Measurements from ENCODE around the gene USP19.
A peak's percentile ranks its signal among the peaks of the same experiment; 100 is the strongest.

USP19 gene

GRCh38 chr3:49164983-49165720 is 44.5 kb upstream of the USP19 start:
- TF ChIP-seq CTCF (IDR thresholded peaks at IDR 0.05; ENCODE audit: poor library complexity, severe bottlenecking): no peak
- H3K9me3 ChIP-seq (ENCODE audit: severe bottlenecking): no peaks in the 10 kb centered on the region
- H3K4me3 ChIP-seq (ENCODE audit: severe bottlenecking): peak overlapping the region; percentile 63
- peak overlapping the region; percentile 61 for H3K27ac ChIP-seq (ENCODE audit: poor library complexity, severe bottlenecking)
- DNase-seq (ENCODE audit: low spot score) (no peak), ATAC-seq (ENCODE audit: low read depth) (no peak)
- H3K27me3 ChIP-seq (ENCODE audit: insufficient read depth, poor library complexity, severe bottlenecking): no peaks in the 10 kb centered on the region
- H3K4me1 ChIP-seq (ENCODE audit: insufficient read depth, poor library complexity, severe bottlenecking): peaks cover 7% of the 10 kb centered on the region
- H3K36me3 ChIP-seq (ENCODE audit: low read depth): peaks cover 20% of the 10 kb centered on the region

- TF ChIP-seq CTCF (IDR thresholded peaks at IDR 0.05; ENCODE audit: poor library complexity, severe bottlenecking): no peak
Observed at GRCh38 chr3:49163609-49164008, 43.0 kb upstream of the USP19 start.

GRCh38 chr3:49162751-49163419 is 42.3 kb upstream of the USP19 start:
- no peaks in the 10 kb centered on the region for H3K27me3 ChIP-seq (ENCODE audit: insufficient read depth, poor library complexity, severe bottlenecking)
- no peak for TF ChIP-seq CTCF (IDR thresholded peaks at IDR 0.05; ENCODE audit: poor library complexity, severe bottlenecking)
- DNase-seq (ENCODE audit: low spot score) (no peak), ATAC-seq (ENCODE audit: low read depth) (no peak)
- H3K27ac ChIP-seq (ENCODE audit: poor library complexity, severe bottlenecking): no peak overlapping the region
- H3K9me3 ChIP-seq (ENCODE audit: severe bottlenecking): no peaks in the 10 kb centered on the region
- peaks cover 7% of the 10 kb centered on the region for H3K4me1 ChIP-seq (ENCODE audit: insufficient read depth, poor library complexity, severe bottlenecking)
- peaks cover 20% of the 10 kb centered on the region for H3K36me3 ChIP-seq (ENCODE audit: low read depth)
- no peak overlapping the region for H3K4me3 ChIP-seq (ENCODE audit: severe bottlenecking)

More at GRCh38 chr3:49163609-49164008, 43.0 kb upstream of the USP19 start:
- H3K4me3 ChIP-seq (ENCODE audit: severe bottlenecking): no peak overlapping the region
- H3K27me3 ChIP-seq (ENCODE audit: insufficient read depth, poor library complexity, severe bottlenecking): no peaks in the 10 kb centered on the region
- no peaks in the 10 kb centered on the region for H3K9me3 ChIP-seq (ENCODE audit: severe bottlenecking)
- H3K27ac ChIP-seq (ENCODE audit: poor library complexity, severe bottlenecking): no peak overlapping the region
- H3K4me1 ChIP-seq (ENCODE audit: insufficient read depth, poor library complexity, severe bottlenecking): peaks cover 7% of the 10 kb centered on the region
- peaks cover 20% of the 10 kb centered on the region for H3K36me3 ChIP-seq (ENCODE audit: low read depth)
- ATAC-seq (ENCODE audit: low read depth): no peak
- DNase-seq (ENCODE audit: low spot score): no peak

DNA sequence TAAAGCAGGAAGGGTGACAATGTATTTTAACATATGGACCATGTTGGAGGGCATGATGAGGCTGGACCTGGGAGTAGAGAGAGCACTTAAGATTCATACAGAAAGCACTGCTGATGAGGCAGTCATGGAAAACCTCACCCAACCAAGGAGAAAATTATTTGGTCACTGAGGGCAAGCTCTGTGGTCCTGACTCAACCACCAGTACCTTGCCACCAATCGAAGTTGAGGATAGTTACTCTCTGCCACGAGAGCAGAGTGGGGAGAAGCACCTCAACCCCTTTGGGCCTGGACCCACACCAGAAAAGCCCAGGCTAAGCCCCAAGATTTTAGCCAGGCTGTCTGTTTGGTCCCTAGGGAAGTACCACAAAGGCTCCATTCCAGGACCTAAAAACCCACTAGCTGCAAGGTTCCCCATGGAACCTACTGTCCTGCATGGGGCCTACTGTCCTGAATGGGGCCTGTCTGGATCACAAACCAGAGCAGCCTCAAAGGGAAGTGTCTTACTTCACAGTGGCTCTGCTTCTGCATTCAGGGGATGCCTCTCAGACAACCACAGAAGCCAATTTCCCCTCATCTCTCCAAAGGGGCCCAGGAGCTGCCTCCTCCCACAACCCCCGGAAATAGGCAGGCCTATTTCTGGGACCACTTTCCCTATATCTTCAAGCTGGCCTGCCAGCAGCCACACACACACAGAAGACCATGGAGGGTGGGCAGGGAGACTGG is 41.3 kb upstream of the USP19 start:
- Histone ChIP-seq H3K4me1 (ENCODE audit: insufficient read depth, poor library complexity, severe bottlenecking) (peaks cover 7% of the 10 kb centered on the region), H3K27me3 (ENCODE audit: insufficient read depth, poor library complexity, severe bottlenecking) (no peaks in the 10 kb centered on the region), H3K9me3 (ENCODE audit: severe bottlenecking) (no peaks in the 10 kb centered on the region), H3K27ac (ENCODE audit: poor library complexity, severe bottlenecking) (no peak overlapping the region), H3K36me3 (ENCODE audit: low read depth) (peaks cover 20% of the 10 kb centered on the region), H3K4me3 (ENCODE audit: severe bottlenecking) (no peak overlapping the region)
- ATAC-seq (ENCODE audit: low read depth) (no peak), DNase-seq (ENCODE audit: low spot score) (no peak)
- TF ChIP-seq CTCF (IDR thresholded peaks at IDR 0.05; ENCODE audit: poor library complexity, severe bottlenecking): no peak
